ENCODE measurements around the gene RPTOR.

RPTOR gene

GRCh38 chr17:80890196-80890920, 345.7 kb downstream of the RPTOR start:
- DNase-seq (ENCODE audit: low read depth, low spot score): peak; percentile 47

DNA sequence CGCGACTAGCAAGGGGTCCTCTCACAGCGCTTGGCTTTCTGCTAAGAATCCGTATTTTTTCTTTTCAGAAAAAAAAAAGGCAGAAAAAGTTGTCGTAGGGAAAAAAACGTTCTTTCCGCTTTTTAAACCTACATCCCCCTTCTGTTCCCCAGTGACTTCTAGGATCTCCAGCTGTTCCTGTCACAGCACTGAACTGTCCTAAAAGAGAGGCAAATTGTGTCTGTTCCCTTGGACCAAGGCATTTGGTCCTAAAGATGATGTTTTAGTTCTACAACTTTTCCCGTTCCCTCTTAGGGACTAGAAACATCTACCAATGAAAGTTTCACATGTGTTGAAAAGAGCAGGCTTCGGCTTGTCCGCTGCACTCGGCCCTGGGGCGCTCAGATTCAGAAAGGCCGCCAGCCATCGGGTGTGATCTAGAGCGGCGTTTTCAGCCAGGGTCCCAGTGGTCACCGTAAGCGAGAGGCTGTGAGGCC, 346.3 kb downstream of the RPTOR start:
- no peak for DNase-seq (ENCODE audit: low read depth, low spot score)

DNA sequence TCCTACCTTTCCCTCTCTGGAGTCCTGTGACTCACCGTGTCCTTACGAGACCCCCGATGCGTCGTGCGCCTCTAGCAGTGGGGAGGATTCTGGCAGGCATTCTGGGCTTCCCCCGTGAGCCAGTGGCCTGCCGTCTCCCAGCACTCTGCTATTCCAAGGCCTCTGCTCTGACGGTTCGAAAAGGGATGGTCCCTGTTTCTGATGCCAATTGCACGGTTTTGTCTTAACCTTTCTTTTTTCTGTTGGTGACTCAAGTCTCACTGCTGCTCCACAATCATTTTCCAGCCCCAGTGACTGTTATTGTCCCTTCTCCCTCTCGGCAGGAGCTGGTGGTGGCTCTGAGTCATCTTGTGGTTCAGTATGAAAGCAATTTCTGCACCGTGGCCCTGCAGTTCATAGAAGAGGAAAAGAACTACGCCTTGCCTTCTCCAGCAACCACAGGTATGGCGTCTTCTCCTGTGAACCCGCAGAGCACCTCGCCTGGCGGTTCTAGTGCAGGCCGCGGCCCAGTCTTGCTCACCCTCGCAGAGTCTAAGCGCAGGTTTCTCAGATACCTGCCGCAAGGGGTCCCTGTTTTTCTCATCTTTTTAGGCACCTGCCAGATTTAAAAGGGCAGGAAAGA, 346.9 kb downstream of the RPTOR start:
- DNase-seq (ENCODE audit: low read depth, low spot score): peak; percentile 75

DNA sequence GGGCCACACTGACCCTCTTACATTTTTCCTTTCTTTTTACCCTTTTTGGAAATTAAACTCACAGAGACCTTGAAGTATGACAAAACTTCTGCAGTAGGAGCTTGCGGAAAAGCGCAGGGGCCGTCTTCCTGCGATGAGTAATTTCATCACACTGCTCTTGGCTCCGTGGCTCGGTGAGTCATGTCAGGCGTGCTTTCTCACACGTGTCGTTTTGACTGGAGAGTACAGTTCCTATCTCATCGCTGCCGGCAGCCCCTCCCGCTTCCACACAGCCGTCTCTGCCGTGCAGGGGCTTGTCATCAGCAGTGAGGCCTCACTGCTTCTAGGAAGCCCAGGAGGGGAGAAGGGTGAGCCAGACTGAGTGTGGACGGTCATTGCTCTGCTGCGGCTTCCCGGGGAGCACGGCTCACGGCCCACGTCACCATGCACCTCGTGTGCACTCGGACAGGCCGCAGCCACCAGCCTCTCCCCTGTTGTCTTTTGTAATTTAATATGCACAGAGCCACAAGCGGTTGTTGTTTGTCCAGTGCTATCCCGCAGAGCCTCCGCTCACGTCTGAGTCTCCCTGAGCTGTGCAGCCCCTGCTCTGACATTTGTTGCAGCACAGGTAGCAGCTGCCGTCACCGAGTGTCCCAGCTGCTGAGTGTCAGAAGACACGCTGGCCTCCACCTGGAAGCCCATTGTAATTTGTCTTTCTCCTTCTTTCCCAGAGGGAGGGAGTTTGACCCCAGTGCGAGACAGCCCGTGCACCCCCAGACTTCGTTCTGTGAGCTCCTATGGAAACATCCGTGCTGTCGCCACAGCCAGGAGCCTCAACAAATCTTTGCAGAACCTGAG, 347.6 kb downstream of the RPTOR start:
- peak; percentile 96 for DNase-seq (ENCODE audit: low read depth, low spot score)

GRCh38 chr17:80892900-80893603, 348.4 kb downstream of the RPTOR start:
- DNase-seq (ENCODE audit: low read depth, low spot score): peak; percentile 78

- DNase-seq (ENCODE audit: low read depth, low spot score): no peak
Measured at GRCh38 chr17:80893604-80894438, 349.2 kb downstream of the RPTOR start.

DNA sequence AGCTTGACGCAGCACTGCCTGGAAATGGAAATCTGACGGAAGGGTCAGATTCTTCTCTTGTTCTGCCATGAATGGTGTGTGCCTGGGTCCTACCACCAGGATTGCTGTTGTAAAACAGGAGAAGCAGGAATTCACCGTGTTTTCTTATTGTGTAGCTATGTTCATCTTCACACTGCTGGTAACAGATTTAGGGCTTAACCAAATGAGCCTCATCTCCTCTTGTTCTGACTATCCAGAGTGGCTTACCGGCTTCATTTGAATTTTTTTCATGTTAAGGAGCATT, 349.7 kb downstream of the RPTOR start:
- DNase-seq (ENCODE audit: low read depth, low spot score): no peak

- no peak for DNase-seq (ENCODE audit: low read depth, low spot score)
Measured at GRCh38 chr17:80894726-80895125, 350.1 kb downstream of the RPTOR start.

DNA sequence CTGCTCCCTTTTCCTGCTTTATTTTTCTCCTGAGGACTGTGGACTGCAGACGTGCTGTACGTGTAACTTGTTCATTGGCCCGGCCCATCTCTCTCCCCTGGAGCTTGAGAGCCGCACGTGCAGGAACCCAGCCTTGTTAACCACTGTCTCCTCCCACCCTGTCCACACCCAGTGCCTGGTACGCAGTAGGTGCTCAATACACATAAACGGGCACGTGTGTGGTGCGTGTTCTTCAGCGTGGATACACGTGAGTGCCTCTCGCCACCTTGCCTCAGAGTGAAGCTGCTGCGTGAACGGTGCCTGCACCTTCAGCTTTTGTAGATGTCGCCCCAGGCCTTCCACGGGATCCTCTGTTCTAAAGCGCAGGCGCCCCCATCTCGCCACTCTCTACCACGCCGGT, 350.7 kb downstream of the RPTOR start:
- no peak for DNase-seq (ENCODE audit: low read depth, low spot score)

DNA sequence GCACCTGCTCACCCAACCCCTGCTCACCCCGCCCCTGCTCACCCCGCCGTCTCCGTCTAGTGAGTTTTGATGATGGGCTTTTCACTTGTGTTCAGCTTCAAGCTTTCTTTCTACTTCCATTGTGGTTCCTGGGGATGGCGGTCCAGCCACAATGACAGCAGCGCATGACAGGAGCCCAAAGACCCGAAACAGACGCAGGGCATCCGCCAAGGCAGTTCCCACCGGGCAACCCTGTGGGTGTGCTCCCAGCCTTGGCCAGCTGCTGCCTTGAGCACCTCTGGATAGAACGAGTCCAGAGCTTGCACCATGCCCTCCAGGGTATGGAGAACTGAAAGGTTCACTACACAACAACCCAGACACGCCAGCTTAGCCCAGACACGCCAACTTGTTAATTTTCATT, 354.1 kb downstream of the RPTOR start:
- no peak for DNase-seq (ENCODE audit: low read depth, low spot score)

- DNase-seq (ENCODE audit: low read depth, low spot score): no peak
Measured at GRCh38 chr17:80899402-80900268, 355.0 kb downstream of the RPTOR start.

GRCh38 chr17:80901319-80901718, 356.7 kb downstream of the RPTOR start:
- DNase-seq (ENCODE audit: low read depth, low spot score): no peak

DNA sequence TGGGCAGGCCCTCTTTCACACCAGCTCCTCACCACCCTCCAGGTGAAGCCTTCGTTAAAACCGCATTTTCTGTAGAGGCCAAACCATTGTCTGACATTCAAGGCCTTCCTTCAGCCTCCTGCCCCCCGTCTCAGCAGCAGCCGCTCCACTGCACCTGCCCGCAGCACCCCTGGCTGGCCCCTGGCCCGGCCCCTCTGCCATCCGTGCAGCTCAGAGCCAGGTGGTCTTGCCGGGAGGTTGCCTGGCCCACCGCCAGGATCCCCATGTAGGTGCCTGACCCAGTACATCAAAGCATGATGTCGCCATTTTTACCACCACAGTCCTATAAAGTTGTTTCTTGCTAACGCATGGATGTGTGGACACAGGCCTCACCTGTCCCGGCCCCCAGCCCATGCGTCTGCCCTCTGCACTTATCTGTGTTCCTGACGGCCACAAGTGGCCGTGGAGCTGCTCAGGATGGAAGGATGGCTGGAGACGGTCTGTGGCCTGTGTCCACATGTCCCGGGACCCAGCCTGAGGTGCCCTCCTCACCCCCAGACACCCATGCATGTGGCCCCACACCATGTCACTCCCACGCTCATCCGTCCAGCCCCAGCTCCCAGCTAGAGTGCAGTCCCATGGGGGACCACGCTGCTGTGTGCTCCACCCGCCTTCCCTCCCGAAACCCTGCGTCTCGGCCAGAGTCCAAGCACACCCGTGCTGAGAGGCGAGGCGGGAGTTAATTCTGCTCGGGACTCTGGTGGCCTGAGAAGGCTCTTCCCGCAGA, 357.7 kb downstream of the RPTOR start:
- no peak for DNase-seq (ENCODE audit: low read depth, low spot score)

DNA sequence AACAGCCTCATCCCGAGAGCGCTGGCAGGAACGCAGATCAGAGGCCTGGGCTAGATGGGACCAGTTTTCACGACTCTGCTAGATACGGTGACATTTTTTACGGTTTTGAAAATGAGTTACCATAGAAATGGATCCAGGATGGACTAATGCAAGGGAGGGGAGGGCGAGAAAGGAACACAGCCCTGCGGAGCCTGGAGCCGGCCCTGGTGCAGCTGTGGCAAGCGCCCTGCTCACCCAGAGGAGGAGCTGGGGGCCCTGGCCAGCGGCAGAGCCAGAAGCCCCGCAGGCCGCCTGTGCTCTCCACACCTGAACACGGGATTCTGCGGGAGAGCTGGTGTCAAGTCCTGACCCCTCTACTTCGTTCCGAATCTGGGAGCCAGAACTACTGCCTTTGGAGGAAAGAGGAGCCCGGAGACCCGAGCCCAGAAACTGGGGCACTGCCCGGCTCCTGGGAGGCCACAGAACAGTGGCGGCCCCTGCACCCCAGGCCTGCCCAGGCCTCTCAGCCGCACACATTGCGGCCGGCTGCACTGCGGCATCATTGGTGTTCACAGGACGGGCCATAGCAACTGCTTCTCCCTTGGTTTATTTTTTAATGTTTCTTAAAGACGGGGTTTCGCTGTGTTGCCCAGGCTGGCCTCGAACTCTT, 358.4 kb downstream of the RPTOR start:
- no peak for DNase-seq (ENCODE audit: low read depth, low spot score)

- no peak for DNase-seq (ENCODE audit: low read depth, low spot score)
Measured at GRCh38 chr17:80904036-80904753, 359.6 kb downstream of the RPTOR start.

GRCh38 chr17:80905586-80906230, 361.1 kb downstream of the RPTOR start:
- no peak for DNase-seq (ENCODE audit: low read depth, low spot score)

DNA sequence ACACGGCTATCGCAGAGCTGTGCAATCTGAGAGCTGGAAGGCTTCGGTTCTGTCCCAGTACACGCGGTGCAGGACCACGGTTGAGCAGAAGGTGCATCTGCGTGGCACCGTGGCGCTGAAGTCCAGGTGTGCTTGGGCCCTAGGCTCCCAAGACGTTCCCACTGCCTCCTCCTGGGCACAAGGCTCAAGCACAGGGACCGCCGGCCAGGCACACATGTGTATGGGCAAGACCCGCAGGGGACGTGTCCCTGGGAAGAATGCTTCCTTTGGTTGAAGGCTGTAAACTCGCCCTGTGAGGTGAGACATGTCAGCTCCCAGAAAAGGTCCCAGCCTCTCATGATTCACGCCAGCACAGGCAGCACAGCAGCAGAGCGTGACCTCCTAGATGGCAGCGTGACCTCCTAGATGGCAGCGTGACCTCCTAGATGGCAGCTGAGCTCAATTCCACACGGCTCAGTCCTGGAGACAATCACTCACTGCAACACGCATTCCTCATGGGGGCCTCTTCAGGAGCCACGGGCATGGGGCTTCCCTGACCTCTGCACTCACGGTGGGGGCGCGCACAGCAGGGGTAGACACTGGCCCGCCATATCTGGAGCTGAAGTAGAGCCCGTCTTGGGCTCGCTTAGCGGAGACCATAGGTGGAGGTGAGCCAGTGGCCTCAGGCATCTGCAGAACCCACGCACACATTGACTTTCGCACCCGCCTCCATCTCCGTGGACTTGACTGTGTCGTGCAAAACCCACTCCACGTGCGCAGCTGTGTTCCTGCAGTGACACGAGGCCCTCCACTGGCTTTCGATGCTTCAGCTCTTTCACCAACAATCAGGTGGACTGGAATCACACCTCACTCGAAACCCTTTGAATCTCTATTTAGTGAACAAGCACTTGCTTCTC, 362.0 kb downstream of the RPTOR start:
- no peak for DNase-seq (ENCODE audit: low read depth, low spot score)
